HFFc6 (cell line): ENCODE data around the gene NR1H4. TPM values are rescaled to one million over a fixed set of nuclear protein-coding genes. Genes with fewer than 3 reads are reported as not detected.
"Not testable (repeated sequence)": the region's sequence is repeated elsewhere in the genome, so short reads cannot be mapped to it uniquely, and the experiment has no call there.

Experiments
- DNase-seq: peaks from one replicate; pipeline ENCODE4 v3.0.0-alpha.2; 2018
- H3K27ac Mint-ChIP-seq: 2 replicates; pipeline ENCODE4 v1.8.0; 2020; ENCODE audit warnings: mild to moderate bottlenecking, mixed read lengths
- H3K27me3 Mint-ChIP-seq: 2 replicates; pipeline ENCODE4 v1.8.0; 2021; ENCODE audit warnings: mild to moderate bottlenecking, moderate library complexity, mixed read lengths; ENCODE audit not compliant: insufficient read depth
- H3K36me3 Mint-ChIP-seq: 2 replicates; pipeline ENCODE4 v1.8.0; 2021; ENCODE audit warnings: low read depth, mixed read lengths
- H3K4me1 Mint-ChIP-seq: 2 replicates; pipeline ENCODE4 v1.8.0; 2020; ENCODE audit warnings: low read depth, mixed read lengths
- H3K4me3 Mint-ChIP-seq: 2 replicates; pipeline ENCODE4 v1.8.0; 2020; ENCODE audit warnings: mild to moderate bottlenecking, moderate library complexity, mixed read lengths
- H3K9me3 Mint-ChIP-seq: 2 replicates; pipeline ENCODE4 v1.8.0; 2020; ENCODE audit warnings: mild to moderate bottlenecking, mixed read lengths
- CTCF ChIP-seq: fragments of 200-600 bp; sonication (generic); IDR thresholded peaks from 2 replicates; pipeline ENCODE4 v1.5.0; 2021; ENCODE audit warnings: antibody characterized with exemption, mild to moderate bottlenecking
- total RNA-seq, 6 experiments: library from RNA; stranded (reverse); fragmentation: NEBNext Ultra II Directional; extraction: Animal tissue kit (Norgen Biotek cat#: 25700); gene quantifications; 2 replicates in 1 of 6; 3 replicates in 5 of 6; pipeline ENCODE4 v1.2.3, GENCODE V29; 2021

The NR1H4 gene
- total RNA-seq, 6 experiments from 2014 or later, result not detected

GRCh38 chr12:100578923-100579322, 105.3 kb downstream of the NR1H4 start:
- Mint-ChIP-seq H3K27ac (no peak overlapping the region), H3K27me3 (peaks cover 2% of the 10 kb centered on the region), H3K4me3 (no peak overlapping the region), H3K9me3 (peaks cover 20% of the 10 kb centered on the region), H3K36me3 (peaks cover 36% of the 10 kb centered on the region), H3K4me1 (peaks cover 37% of the 10 kb centered on the region)
- DNase-seq, result no peak
- TF ChIP-seq CTCF, result no peak

GRCh38 chr12:100579844-100580243, 106.2 kb downstream of the NR1H4 start:
- H3K9me3 Mint-ChIP-seq, result peaks cover 24% of the 10 kb centered on the region
- peaks cover 42% of the 10 kb centered on the region for H3K36me3 Mint-ChIP-seq
- peaks cover 28% of the 10 kb centered on the region for H3K4me1 Mint-ChIP-seq
- DNase-seq, result no peak
- no peak overlapping the region for H3K4me3 Mint-ChIP-seq
- H3K27ac Mint-ChIP-seq, result no peak overlapping the region
- TF ChIP-seq CTCF, result no peak
- peaks cover 2% of the 10 kb centered on the region for H3K27me3 Mint-ChIP-seq

GRCh38 chr12:100584256-100584655, 110.6 kb downstream of the NR1H4 start:
- no peak for TF ChIP-seq CTCF
- H3K27ac Mint-ChIP-seq, result no peak overlapping the region
- DNase-seq, result no peak
- H3K27me3 Mint-ChIP-seq, result peaks cover 2% of the 10 kb centered on the region; the same call in 1 of the 2 replicates
- peaks cover 64% of the 10 kb centered on the region for H3K9me3 Mint-ChIP-seq
- no peak overlapping the region for H3K4me3 Mint-ChIP-seq
- peaks cover 63% of the 10 kb centered on the region for H3K36me3 Mint-ChIP-seq
- peaks cover 8% of the 10 kb centered on the region for H3K4me1 Mint-ChIP-seq

GRCh38 chr12:100591979-100592378, 118.3 kb downstream of the NR1H4 start:
- no peaks in the 10 kb centered on the region for H3K27me3 Mint-ChIP-seq
- H3K9me3 Mint-ChIP-seq, result peaks cover 22% of the 10 kb centered on the region
- no peak overlapping the region for H3K4me3 Mint-ChIP-seq
- TF ChIP-seq CTCF, result no peak
- H3K4me1 Mint-ChIP-seq, result peaks cover 29% of the 10 kb centered on the region
- H3K27ac Mint-ChIP-seq, result no peak overlapping the region
- peaks cover 27% of the 10 kb centered on the region for H3K36me3 Mint-ChIP-seq
- no peak for DNase-seq

- peaks cover 9% of the 10 kb centered on the region for H3K9me3 Mint-ChIP-seq
- H3K36me3 Mint-ChIP-seq, result peaks cover 16% of the 10 kb centered on the region; the same call in 1 of the 2 replicates
- peak overlapping the region; percentile 81 for H3K4me3 Mint-ChIP-seq
- peak overlapping the region; percentile 72 for H3K27ac Mint-ChIP-seq
- no peak for DNase-seq
- TF ChIP-seq CTCF, result no peak
- H3K27me3 Mint-ChIP-seq, result no peaks in the 10 kb centered on the region
- H3K4me1 Mint-ChIP-seq, result peaks cover 29% of the 10 kb centered on the region
Measured at GRCh38 chr12:100593490-100593889, 119.8 kb downstream of the NR1H4 start.

GRCh38 chr12:100601626-100602025, 128.0 kb downstream of the NR1H4 start:
- peaks cover 19% of the 10 kb centered on the region; the same call in 1 of the 2 replicates for H3K36me3 Mint-ChIP-seq
- H3K4me3 Mint-ChIP-seq, result no peak overlapping the region
- H3K4me1 Mint-ChIP-seq, result no peaks in the 10 kb centered on the region
- H3K27ac Mint-ChIP-seq, result no peak overlapping the region
- no peaks in the 10 kb centered on the region; the same call in 1 of the 2 replicates for H3K27me3 Mint-ChIP-seq
- TF ChIP-seq CTCF, result no peak
- DNase-seq, result no peak
- no peaks in the 10 kb centered on the region for H3K9me3 Mint-ChIP-seq

GRCh38 chr12:100602997-100603396, 129.3 kb downstream of the NR1H4 start:
- not testable (repeated sequence) for DNase-seq, H3K4me1 Mint-ChIP-seq, H3K4me3 Mint-ChIP-seq, H3K27ac Mint-ChIP-seq, H3K9me3 Mint-ChIP-seq, H3K27me3 Mint-ChIP-seq
- H3K36me3 Mint-ChIP-seq, result peaks cover 30% of the 10 kb centered on the region
